Neuronal stem cell (in vitro differentiated cells): ENCODE data around the gene SPAG6.
A peak's percentile ranks its signal among the peaks of the same experiment; 100 is the strongest.

Source experiments
- DNase-seq: peaks from one replicate; pipeline ENCODE4 v3.0.0-alpha.2; 2013; ENCODE audit warnings: low spot score
- H2AFZ ChIP-seq: one replicate; pipeline ENCODE4 v1.6.1; 2013; ENCODE audit warnings: mild to moderate bottlenecking, low read length, inconsistent platforms
- H2AK5ac ChIP-seq: 2 replicates; pipeline ENCODE4 v1.6.1; 2013; ENCODE audit warnings: low read depth, mild to moderate bottlenecking, inconsistent platforms, low read length, moderate library complexity, mixed read lengths
- H2BK120ac ChIP-seq: 2 replicates; pipeline ENCODE4 v1.6.1; 2013; ENCODE audit warnings: low read depth, mild to moderate bottlenecking, inconsistent platforms, low read length, moderate library complexity, mixed read lengths
- H2BK12ac ChIP-seq: one replicate; pipeline ENCODE4 v1.6.1; 2013; ENCODE audit warnings: low read length, inconsistent platforms
- H2BK15ac ChIP-seq: 2 replicates; pipeline ENCODE4 v1.6.1; 2013; ENCODE audit warnings: mild to moderate bottlenecking, low read length, inconsistent platforms, mixed read lengths
- H2BK5ac ChIP-seq: one replicate; pipeline ENCODE4 v1.6.1; 2013; ENCODE audit warnings: inconsistent platforms, mild to moderate bottlenecking, low read length, moderate library complexity
- H3K14ac ChIP-seq: one replicate; pipeline ENCODE4 v1.6.1; 2013; ENCODE audit warnings: low read length, inconsistent platforms
- H3K18ac ChIP-seq: 2 replicates; pipeline ENCODE4 v1.6.1; 2013; ENCODE audit warnings: low read length, inconsistent platforms
- H3K23ac ChIP-seq: 2 replicates; pipeline ENCODE4 v1.6.1; 2013; ENCODE audit warnings: low read depth, mild to moderate bottlenecking, mixed read lengths, low read length, inconsistent platforms; ENCODE audit not compliant: poor library complexity
- H3K27ac ChIP-seq: replicated peaks from 3 replicates; pipeline ENCODE4 v1.5.1; 2013; ENCODE audit warnings: low read length, inconsistent platforms
- H3K27me3 ChIP-seq, 3 experiments: 2 replicates each; pipeline ENCODE4 v1.6.1; 2013; ENCODE audit warnings: low read length in 3 of 3, mild to moderate bottlenecking in 2 of 3, inconsistent platforms in 1 of 3, low read depth in 1 of 3, mixed read lengths in 1 of 3, moderate library complexity in 1 of 3; ENCODE audit not compliant: control insufficient read depth in 3 of 3, insufficient read depth in 3 of 3
- H3K36me3 ChIP-seq, 2 donors: replicated peaks in 1 of 2; 2 replicates each; pipeline ENCODE4 v1.6.1; 2013; ENCODE audit warnings: low read length in 2 of 2; ENCODE audit not compliant: control insufficient read depth in 2 of 2, insufficient read depth in 2 of 2
- H3K4ac ChIP-seq: 2 replicates; pipeline ENCODE4 v1.6.1; 2013; ENCODE audit warnings: inconsistent platforms, mild to moderate bottlenecking, low read length, moderate library complexity
- H3K4me1 ChIP-seq, 2 donors: 1 replicate in 1 of 2; 2 replicates in 1 of 2; pipeline ENCODE4 v1.6.1; 2013; ENCODE audit warnings: low read length in 2 of 2, low read depth in 1 of 2; ENCODE audit not compliant: control insufficient read depth in 2 of 2, insufficient read depth in 1 of 2
- H3K4me2 ChIP-seq: one replicate; pipeline ENCODE4 v1.6.1; 2013; ENCODE audit warnings: mild to moderate bottlenecking, low read length, inconsistent platforms; ENCODE audit not compliant: insufficient read depth, poor library complexity, severe bottlenecking
- H3K4me3 ChIP-seq, 2 donors: 2 replicates each; pipeline ENCODE4 v1.5.1; 2013; ENCODE audit warnings: low read length in 2 of 2, mild to moderate bottlenecking in 2 of 2, inconsistent platforms in 1 of 2, moderate library complexity in 1 of 2
- H3K79me1 ChIP-seq: one replicate; pipeline ENCODE4 v1.6.1; 2013; ENCODE audit warnings: low read depth, mild to moderate bottlenecking, inconsistent platforms, low read length, moderate library complexity
- H3K9ac ChIP-seq: one replicate; pipeline ENCODE4 v1.6.1; 2013; ENCODE audit warnings: mild to moderate bottlenecking, low read depth, low read length, inconsistent platforms; ENCODE audit not compliant: poor library complexity
- H3K9me3 ChIP-seq, 2 donors: replicated peaks in 1 of 2; 2 replicates each; pipeline versions ENCODE3 to v1.6.1; 2013; ENCODE audit warnings: low read length in 2 of 2, mild to moderate bottlenecking in 2 of 2, inconsistent platforms in 1 of 2, low read depth in 1 of 2, mixed read lengths in 1 of 2, moderate library complexity in 1 of 2; ENCODE audit not compliant: control insufficient read depth in 2 of 2, insufficient read depth in 1 of 2
- H4K8ac ChIP-seq: one replicate; pipeline ENCODE4 v1.6.1; 2013; ENCODE audit warnings: low read depth, mild to moderate bottlenecking, inconsistent platforms, low read length, moderate library complexity
- H4K91ac ChIP-seq: one replicate; pipeline ENCODE4 v1.6.1; 2013; ENCODE audit warnings: low read length, low read depth, mild to moderate bottlenecking, inconsistent platforms; ENCODE audit not compliant: poor library complexity
- WGBS, 2 donors: extraction: QIAGEN DNeasy Blood & Tissue Kit; methylation state at CpG; one replicate each; pipeline ENCODE4 v1.1.7; 2013; ENCODE audit warnings: missing lambda C conversion rate in 2 of 2, mixed read lengths in 1 of 2; ENCODE audit not compliant: insufficient read length in 2 of 2, insufficient replicate concordance in 1 of 2; ENCODE audit errors: extremely low coverage in 2 of 2; 5-methylcytosine and 5-hydroxymethylcytosine counted together

The SPAG6 gene

GRCh38 chr10:22427101-22427500, 81.8 kb downstream of the SPAG6 start:
- Histone ChIP-seq H3K9me3 (no peaks in the 10 kb centered on the region), H3K79me1 (no peaks in the 10 kb centered on the region), H3K27me3 (no peaks in the 10 kb centered on the region), H3K18ac (no peak overlapping the region), H3K27ac (no peak overlapping the region), H3K4ac (no peak overlapping the region), H3K23ac (no peak overlapping the region), H4K91ac (no peak overlapping the region), H3K36me3 (no peaks in the 10 kb centered on the region), H3K9ac (no peak overlapping the region), H2BK120ac (no peak overlapping the region), H3K14ac (no peak overlapping the region), H2AFZ (no peak overlapping the region), H2BK5ac (no peak overlapping the region), H2BK15ac (no peak overlapping the region), H4K8ac (no peak overlapping the region), H3K4me3 (no peak overlapping the region), H2BK12ac (no peak overlapping the region), H2AK5ac (no peak overlapping the region), H3K4me2 (no peak overlapping the region), H3K4me1 (peaks cover 12 to 20% of the 10 kb centered on the region in 2 donors)
- DNase-seq, result no peak
- no CpG with 5 or more reads among the region's 3 CpGs for WGBS, 2 donors

GRCh38 chr10:22427890-22428571, 82.7 kb downstream of the SPAG6 start:
- H3K27ac ChIP-seq, result no peak overlapping the region
- no peak overlapping the region for H3K18ac ChIP-seq
- H4K91ac ChIP-seq, result no peak overlapping the region
- no peak for DNase-seq
- no CpG with 5 or more reads among the region's 6 CpGs for WGBS, 2 donors
- H4K8ac ChIP-seq, result no peak overlapping the region
- no peak overlapping the region for H3K4ac ChIP-seq
- H3K4me3 ChIP-seq, result no peak overlapping the region
- no peak overlapping the region for H3K14ac ChIP-seq
- H3K23ac ChIP-seq, result no peak overlapping the region
- no peak overlapping the region for H2AK5ac ChIP-seq
- no peak overlapping the region for H2BK5ac ChIP-seq
- no peaks in the 10 kb centered on the region for H3K27me3 ChIP-seq
- H3K9me3 ChIP-seq, result no peaks in the 10 kb centered on the region
- no peak overlapping the region for H2BK12ac ChIP-seq
- H3K79me1 ChIP-seq, result no peaks in the 10 kb centered on the region
- H3K4me1 ChIP-seq, result peaks cover 12 to 20% of the 10 kb centered on the region in 2 donors
- no peak overlapping the region for H2AFZ ChIP-seq
- H3K36me3 ChIP-seq, result no peaks in the 10 kb centered on the region
- H3K9ac ChIP-seq, result no peak overlapping the region
- H2BK120ac ChIP-seq, result no peak overlapping the region
- peak overlapping the region; percentile 28 for H3K4me2 ChIP-seq
- H2BK15ac ChIP-seq, result no peak overlapping the region

GRCh38 chr10:22429146-22429545, 83.8 kb downstream of the SPAG6 start:
- no peaks in the 10 kb centered on the region for H3K9me3 ChIP-seq
- H3K79me1 ChIP-seq, result no peaks in the 10 kb centered on the region
- no peak for DNase-seq
- no peak overlapping the region for H2BK5ac ChIP-seq
- no peaks in the 10 kb centered on the region for H3K27me3 ChIP-seq
- H4K91ac ChIP-seq, result no peak overlapping the region
- no peak overlapping the region for H4K8ac ChIP-seq
- no peak overlapping the region for H3K27ac ChIP-seq
- no peaks in the 10 kb centered on the region for H3K36me3 ChIP-seq
- H2BK120ac ChIP-seq, result no peak overlapping the region
- no peak overlapping the region for H2AFZ ChIP-seq
- whole genome bisulfite sequencing, 2 donors, result no CpG with 5 or more reads among the region's 3 CpGs
- H3K4ac ChIP-seq, result no peak overlapping the region
- H3K4me1 ChIP-seq, result peaks cover 12 to 20% of the 10 kb centered on the region in 2 donors
- no peak overlapping the region for H3K9ac ChIP-seq
- no peak overlapping the region for H3K4me2 ChIP-seq
- H3K4me3 ChIP-seq, result no peak overlapping the region
- no peak overlapping the region for H2BK15ac ChIP-seq
- no peak overlapping the region for H3K23ac ChIP-seq
- no peak overlapping the region for H2AK5ac ChIP-seq
- no peak overlapping the region for H3K14ac ChIP-seq
- H2BK12ac ChIP-seq, result no peak overlapping the region
- H3K18ac ChIP-seq, result no peak overlapping the region

GRCh38 chr10:22429981-22430421, 84.7 kb downstream of the SPAG6 start:
- no peak overlapping the region for H3K4me2 ChIP-seq
- no peak overlapping the region for H3K4ac ChIP-seq
- H3K14ac ChIP-seq, result no peak overlapping the region
- H3K79me1 ChIP-seq, result no peaks in the 10 kb centered on the region
- no peaks in the 10 kb centered on the region for H3K27me3 ChIP-seq
- H3K9ac ChIP-seq, result no peak overlapping the region
- no peak for DNase-seq
- no peaks in the 10 kb centered on the region for H3K9me3 ChIP-seq
- H3K4me3 ChIP-seq, result no peak overlapping the region
- H3K4me1 ChIP-seq, result peaks cover 12 to 22% of the 10 kb centered on the region in 2 donors
- H4K8ac ChIP-seq, result no peak overlapping the region
- H2AK5ac ChIP-seq, result no peak overlapping the region
- no CpG with 5 or more reads among the region's 8 CpGs for WGBS, 2 donors
- H3K23ac ChIP-seq, result no peak overlapping the region
- H4K91ac ChIP-seq, result no peak overlapping the region
- H3K18ac ChIP-seq, result no peak overlapping the region
- H2BK15ac ChIP-seq, result no peak overlapping the region
- H3K27ac ChIP-seq, result no peak overlapping the region
- no peak overlapping the region for H2BK120ac ChIP-seq
- no peak overlapping the region for H2AFZ ChIP-seq
- no peak overlapping the region for H2BK12ac ChIP-seq
- no peaks in the 10 kb centered on the region for H3K36me3 ChIP-seq
- H2BK5ac ChIP-seq, result no peak overlapping the region
